Raji (cell line): Measurements from ENCODE around the gene C22orf39.

ENCODE experiments used
- POLR2A ChIP-seq: IDR thresholded peaks from 2 replicates; pipeline ENCODE4 v1.6.1; 2011; ENCODE audit warnings: low read depth, low read length, control low read depth; ENCODE audit not compliant: insufficient read depth

C22orf39 gene

DNA sequence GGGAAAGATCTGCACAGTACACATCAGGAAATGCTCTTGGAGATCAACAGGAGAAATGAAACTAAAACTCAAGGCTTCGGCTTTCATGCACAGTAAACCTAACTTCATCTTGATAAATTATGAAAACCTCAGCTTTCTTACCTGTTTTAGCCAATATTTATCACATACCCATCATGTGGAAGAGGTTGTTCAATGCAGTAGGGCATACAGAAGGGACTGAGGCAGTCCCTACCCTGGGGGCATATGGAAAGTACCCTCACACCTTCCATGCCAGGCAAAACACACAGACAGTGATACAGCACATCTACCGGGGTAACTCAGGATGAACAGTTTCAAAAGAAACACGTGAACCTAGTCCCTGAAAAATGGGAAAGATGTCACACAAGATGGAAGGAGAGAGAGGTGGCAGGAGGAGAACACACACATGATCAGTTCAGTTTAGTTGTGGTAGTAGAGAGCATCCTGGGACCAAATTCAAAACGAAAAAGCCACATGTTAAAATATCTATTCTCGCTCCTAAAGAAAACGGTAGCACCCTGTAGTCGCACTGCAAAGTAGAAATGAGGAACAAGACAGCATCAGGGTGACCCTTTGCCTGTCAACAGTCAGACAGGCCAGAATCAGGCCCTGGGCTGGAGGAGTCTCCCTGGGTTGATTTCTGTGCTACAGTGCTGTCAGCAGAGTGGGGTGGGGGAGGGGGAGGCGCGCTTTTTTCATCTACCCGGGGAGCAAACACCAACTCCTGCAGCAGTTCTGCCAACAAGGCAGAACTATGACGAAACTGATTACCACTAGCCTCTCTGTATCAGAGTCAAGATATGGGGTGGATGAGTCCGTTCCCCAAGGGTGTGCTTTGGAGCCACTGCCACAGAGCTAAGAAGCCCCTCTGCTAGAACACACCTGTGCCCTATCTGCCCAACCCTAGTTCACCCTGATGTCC is 17.3 kb downstream of the C22orf39 start:
- no peak for TF ChIP-seq POLR2A

GRCh38 chr22:19424186-19424500 is 23.4 kb downstream of the C22orf39 start:
- TF ChIP-seq POLR2A: no peak

DNA sequence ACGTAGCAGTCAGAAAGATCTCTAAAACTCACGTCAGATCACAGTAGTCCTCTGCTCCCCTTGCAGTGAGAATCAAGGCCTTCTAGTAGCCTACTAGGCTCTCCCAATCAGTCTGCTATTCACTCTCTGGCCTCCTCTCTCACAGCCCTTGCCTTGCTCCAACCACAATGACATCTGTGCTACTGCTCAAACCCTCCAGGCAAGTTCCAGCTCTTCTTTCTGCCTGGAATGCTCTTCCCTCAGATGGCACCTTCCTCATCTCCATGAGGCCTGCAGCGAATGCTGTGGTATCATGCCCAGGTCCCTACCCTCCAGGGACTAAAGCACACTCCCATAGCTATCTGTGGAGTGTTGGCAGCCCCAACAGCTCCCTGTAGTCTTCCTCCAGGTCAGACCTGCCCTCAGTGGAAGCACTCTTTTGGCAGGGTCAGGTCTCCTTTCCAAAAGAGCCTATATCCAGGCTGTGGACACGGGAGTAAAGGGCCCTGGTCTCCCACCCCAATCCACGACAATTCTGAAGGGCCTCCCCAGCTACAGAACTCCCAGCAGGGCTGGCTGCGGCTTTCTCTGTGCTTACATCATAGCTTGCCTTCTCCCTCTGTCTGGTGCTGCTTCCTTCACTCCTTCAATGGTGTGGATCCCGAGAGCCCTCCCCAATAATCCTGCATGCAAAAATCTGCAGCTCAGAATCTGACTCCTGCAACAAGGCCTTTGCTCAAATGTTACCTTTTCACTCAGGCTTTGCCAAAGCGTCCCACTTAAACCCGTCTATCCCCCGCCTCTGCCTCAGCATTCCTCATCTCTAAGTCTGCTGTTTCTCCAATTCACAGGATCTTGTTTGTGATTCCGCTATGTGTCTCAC is 24.8 kb downstream of the C22orf39 start:
- no peak for TF ChIP-seq POLR2A

GRCh38 chr22:19420321-19420720 is 27.2 kb downstream of the C22orf39 start:
- TF ChIP-seq POLR2A: no peak

GRCh38 chr22:19419464-19420178 is 27.9 kb downstream of the C22orf39 start:
- TF ChIP-seq POLR2A: no peak

DNA sequence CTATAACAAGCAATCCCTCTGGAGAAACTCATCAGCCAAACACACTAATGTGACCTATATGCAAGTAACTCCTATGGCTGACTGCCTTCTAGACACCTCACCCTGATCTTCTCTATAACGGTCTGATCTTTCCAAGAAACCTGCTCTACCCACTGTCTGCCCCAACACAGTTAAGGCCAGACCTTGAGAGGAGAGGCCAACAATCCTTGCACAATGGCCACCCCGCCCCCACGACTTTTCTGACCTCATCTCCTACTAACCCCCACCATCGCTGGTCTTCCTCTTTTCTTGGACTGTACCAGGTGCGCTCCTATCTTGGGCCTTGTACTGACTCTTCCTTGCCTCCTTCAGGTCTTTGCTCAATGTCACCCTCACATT is 28.4 kb downstream of the C22orf39 start:
- no peak for TF ChIP-seq POLR2A

DNA sequence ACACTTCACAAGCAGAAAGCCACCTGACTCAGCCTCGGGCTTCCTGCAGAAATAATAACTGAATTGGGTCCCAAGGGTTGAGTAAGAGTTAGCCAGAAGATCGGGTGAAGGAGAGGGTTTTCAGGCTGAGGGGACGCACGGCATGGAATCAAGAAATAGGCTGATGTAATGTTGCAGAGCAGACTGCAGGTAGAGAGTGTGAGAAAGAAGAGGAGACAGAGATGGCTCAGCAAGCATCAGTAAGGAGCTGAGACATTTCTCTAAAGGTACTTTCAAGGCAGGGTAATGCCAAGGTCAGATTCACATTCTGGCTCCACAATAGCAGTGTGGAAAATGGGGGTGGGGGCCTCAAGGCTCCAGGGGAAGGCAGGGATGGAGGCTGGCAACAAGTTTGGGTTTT is 34.6 kb downstream of the C22orf39 start:
- no peak for TF ChIP-seq POLR2A

DNA sequence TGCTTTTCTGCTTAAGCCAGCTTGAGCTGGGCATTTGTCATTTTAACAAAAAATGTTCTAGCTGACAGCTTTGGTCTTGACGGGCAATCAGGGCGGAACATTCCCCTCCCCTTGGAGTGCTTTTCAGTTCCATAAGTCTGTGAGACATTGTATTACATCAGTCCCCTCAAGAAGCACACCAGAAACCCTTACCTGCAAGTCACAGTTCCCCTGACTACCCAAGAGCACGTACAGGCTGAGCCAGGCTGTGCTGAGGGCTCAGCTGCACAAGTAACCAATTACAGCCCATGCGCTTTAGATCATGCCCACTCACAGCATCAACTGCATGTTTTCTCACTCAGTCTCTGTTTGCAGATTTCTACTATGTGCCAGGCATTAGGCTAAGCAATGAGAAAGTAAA is 35.0 kb downstream of the C22orf39 start:
- TF ChIP-seq POLR2A: no peak

DNA sequence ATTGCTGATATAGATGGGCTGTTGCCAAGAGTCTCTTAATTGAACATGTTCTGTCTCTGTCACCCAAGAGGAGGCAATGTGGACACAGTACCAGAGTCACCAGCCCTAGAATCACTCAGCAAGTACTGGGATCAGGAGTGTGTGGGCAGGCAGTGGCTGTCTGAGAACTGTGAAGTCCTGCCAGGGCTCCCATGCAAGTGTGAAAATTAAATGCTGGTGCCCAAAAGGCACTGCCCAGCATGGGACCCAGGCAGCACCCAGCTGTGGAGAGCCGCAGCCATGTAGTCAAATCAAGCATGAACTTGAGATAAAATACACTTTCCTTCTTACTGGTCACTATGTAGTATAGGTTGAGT is 35.8 kb downstream of the C22orf39 start:
- TF ChIP-seq POLR2A: no peak

GRCh38 chr22:19410941-19411689 is 36.4 kb downstream of the C22orf39 start:
- no peak for TF ChIP-seq POLR2A

DNA sequence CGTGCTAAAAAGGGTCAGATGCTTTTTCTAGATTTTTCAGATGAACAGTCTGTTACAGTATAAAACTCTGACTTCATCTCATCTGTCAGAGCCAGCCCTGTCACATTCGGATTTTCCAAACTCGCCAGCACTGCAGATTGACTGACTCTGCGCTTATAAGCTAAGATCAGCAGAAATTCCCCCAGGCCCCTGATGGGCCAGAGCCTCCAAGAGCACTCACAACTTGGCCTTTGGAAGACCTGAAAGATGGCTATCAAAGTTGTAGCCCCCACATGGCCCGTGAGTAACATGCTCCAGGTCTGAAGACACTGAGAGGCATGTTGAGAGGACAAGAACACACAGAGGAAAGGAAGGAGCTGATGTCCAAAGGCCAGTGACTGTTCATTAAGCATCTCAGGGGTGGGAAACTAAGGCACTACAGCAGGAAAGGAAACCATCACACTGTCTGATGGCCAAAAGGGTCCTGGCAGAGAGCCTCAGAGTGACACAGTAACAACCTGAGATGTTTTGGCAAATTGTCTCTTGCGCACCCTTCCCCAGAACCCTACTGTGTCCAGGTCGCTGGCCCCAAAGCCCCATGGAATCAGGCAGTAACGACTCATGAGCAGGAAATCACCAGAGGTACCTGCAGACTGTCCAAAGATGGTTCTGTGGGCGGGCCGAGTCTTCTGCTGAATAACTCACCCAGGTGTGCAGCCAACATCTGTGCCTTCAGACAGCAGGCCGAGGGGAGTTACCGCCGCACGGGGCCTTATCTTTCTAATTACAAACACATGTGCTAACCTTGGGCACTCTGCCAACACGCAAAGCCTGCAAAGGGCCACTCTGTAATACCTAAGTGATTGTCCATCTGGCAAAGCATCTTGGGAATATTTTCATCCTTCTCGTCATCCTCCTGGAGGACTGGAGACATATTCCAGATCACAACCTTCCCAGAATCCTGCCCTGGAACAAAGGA is 39.6 kb downstream of the C22orf39 start:
- TF ChIP-seq POLR2A: no peak

DNA sequence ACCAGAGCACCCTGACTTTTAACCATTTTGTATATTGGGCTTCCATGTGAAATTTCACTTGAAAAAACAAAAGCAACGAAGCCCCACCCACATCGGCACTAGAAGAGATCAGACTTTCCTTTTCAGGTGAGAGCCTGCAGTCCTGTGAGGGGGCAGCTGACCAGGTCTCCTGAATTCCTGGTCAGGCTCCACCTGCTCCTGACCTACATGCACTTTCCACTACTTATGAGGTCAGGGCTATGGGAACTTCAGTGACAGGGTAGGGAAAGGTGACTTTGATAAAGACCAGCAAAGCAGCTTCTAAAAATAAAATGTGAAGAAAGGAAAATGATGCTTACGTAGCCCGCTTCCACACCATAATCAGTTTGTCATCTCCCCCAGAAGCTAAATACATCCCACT is 40.7 kb downstream of the C22orf39 start:
- TF ChIP-seq POLR2A: no peak

GRCh38 chr22:19406281-19406811 is 41.2 kb downstream of the C22orf39 start:
- no peak for TF ChIP-seq POLR2A
